Kidney tubule cell (primary cell): ENCODE measurements around the gene SLC38A10.
"Not testable (repeated sequence)": the region's sequence is repeated elsewhere in the genome, so short reads cannot be mapped to it uniquely, and the experiment has no call there.

ENCODE experiments used
- DNase-seq: peaks from one replicate; pipeline ENCODE4 v3.0.0-alpha.2; 2018; ENCODE audit warnings: low spot score

SLC38A10 gene

DNA sequence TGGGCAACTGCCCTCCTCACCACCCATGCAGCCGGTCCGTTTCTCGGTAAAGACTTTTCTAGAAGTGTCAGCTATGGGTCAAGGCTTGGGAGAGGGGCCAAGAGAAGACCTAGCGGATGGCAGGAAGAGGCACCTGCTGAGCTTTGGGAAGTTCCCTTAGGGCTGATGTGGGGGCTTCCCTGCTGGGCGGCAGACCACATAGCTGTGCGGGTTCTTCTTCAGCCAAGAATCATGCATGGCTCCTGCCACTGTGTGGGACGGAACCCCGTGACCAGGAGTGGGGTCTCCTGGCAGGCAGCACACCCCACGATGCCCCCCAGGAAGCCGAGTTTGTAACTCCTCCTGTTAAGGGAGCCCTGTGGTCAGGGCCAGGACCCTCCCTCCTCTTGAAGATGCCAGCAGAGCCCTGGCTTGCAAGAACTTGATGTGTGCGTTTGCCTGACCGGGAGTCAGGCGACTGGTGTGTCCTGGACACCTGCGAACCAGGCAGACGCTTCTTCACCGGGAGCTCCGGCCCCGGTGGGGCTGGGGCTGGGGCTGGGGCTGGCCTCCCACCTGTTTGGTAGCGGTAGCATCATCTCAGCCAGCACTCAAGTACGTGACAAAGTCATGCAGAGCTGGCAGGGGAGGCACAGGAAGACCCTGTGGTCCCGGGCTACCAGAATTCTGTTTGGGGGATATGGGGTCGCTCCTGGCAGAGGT, 17.7 kb upstream of the SLC38A10 start:
- DNase-seq = no peak

DNA sequence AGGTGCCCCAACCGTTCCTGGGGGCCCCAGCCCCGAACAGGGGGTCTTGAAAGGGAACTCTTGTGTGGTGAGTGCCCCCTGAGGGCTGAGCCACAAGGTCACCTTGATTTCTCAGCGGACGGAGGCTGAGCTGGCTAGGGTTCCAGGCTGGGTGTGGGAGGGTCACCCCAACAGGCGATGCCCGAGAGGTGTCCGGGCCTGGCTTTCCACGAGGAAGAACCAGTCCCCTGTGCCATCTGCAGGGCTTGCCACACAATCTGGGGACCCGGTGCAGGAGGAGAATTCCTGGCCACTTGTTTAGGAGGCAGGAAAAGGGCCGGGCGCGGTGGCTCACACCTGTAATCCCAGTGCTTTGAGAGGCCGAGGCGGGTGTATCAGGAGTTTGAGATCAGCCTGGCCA, 16.8 kb upstream of the SLC38A10 start:
- DNase-seq = no peak

DNA sequence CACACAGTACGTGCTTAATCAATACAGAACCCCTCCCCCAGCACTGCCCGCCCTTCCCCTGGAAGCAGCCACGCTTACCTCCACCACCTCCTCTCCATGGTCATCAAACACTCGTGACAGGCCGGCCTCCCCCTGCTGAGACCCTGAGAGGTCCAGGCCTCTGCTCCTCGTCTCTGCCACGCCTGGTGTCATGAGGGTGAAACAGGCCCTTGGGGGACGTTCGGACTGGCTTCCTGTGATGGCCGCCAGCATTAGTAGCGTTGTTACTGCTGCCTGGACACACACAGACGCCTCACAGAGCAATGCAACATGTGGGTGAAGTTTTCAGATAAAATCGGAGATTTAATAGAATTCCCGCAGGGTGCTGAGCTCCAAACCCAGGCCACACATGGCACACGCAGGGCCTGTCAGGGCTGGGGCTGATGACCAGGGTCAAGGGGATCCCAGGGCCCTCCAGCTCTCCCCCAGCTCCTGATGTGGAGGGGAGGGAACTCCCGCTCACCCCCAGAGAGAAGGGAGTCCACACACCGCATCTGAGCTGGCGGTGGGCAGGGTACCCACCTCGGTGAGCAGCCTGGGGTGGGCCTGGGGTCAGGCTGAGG, 15.9 kb upstream of the SLC38A10 start:
- DNase-seq = no peak

DNA sequence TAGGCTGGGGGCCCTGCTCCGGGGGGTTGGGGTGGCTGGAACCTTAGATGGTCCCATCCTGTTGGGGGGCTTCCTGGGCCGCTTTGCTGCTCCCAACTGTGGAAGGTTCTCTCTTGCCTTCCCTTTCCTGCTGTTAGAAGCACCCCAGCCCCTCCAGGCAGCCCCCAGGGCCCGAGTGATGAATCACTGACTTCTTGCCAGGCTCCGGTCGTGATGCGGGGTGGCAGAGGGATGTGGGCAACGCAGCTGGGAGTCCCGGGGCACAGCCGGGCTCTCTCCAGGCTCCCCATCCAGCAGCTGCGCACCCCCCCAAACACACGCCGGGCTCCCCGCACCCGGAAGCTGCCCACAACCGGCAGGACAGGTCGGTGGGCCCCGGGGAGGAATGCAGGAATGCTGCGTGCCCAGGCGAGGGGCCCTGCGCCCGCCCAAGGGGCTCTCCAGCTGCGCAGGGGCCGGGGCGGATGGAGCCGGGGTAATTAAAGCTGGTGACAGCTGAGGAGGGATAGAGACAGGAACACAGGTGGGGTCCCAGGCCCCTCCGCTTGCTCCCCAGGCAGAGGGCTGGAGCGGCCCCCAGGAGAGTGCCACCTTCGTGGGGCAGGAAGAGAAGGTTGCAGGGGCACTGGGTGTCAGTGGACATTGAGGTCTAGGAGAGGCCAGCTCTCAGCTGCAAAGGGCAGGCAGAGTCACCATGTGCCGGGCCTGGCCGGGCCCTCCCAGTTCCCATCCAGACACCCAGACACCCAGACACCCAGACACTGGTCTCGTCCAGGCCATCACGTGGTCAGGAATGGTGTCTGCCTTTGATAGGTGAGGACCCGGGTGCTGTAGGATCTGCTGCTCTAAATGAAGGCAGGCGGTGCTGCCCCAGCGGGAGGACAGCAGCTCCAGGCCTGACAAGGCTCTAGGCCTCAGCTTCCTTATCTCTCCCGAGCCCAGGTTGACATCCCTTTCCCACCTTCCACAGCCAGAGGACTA, 15.0 kb upstream of the SLC38A10 start:
- no peak for DNase-seq

DNA sequence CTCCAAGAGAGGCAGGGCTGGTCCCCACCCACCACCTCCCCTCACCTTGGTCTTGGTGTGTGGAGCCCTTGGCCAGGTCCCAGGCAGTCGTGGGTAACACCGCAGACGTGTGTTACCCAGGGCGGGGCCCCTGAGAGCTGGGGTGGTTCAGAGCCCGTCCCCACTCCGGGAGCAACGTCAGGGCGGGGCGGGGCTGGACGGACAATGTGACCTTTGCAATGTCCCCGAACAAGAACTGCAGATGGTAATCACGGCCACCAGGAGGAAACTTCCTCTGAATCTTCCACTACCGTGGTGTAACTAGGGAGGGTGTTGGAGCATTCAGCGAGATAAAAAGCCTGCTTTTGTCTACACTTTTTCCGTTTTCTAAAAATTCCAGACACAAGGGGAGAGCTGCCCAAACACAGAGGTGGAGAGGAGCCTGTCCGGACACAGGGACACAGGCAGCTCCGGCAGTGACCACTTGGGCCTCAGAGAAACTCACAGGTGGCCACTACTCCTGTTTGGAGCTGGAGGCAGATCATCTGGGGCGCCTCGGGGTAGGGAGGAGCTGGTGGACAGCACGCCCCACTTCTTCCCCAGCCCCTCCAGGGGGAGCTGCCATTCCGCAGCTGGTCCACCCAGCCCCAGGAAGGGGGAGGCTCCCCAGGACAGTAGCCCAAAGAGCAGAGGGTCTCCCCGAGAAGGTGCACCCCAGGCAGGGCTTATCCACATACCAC, 14.2 kb upstream of the SLC38A10 start:
- DNase-seq = peak; percentile 74

DNA sequence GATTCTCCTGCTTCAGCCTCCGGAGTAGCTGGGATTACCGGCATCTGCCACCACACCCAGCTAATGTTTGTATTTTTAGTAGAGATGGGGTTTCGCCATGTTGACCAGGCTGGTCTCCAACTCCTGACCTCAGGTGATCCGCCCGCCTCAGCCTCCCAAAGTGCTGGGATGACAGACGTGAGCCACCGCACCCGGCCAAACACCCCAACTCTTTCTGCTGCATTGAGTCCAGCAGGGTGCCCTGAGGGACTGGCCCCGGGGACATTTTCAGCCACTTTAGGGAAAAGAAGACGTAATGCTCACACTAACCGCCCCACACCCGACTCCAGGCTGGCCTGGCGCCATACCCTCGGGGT, 13.7 kb upstream of the SLC38A10 start:
- DNase-seq = not testable (repeated sequence)

DNA sequence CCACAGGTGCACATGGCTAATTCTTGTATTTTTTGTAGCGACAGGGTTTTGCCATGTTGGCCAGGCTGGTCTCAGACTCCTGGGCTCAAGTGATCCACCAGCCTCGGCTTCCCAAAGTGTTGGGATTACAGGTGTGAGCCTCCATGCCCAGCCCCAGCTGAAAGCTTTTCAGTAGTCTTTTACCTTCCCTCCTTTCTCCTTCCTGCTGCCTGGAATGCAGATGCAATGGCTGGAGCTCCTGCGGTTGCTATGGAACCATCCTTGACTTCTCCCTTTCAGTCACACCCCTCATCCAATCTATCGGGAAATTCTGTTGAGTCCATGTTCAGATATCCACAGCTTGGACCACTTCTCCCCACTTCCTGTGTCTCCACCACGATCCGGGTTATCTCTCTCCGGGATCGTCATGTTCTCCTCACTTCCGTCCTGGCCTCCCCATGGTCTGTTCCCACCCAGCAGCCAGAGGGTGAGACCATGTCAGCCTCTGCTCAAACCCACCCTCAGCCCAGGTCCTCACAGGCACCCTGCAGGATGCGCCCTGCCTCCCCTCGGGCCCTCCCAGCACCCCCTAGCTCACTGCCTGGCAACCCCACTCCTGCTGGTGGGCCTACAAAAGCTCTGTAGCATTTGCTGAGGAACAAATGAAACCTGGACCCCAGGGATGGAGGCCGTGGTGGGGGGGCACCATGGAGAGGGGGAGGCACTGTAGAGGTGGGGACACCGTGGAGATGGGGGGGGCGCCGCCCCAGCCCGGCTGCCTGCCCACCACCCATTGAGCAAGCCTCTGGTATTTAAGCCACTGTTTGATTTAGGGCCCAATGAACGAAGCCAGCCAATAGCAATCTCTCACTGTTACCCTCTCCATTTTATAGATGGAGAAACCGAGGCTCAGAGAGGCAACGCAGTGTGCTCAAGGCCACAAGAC, 12.8 kb upstream of the SLC38A10 start:
- DNase-seq = no peak

DNA sequence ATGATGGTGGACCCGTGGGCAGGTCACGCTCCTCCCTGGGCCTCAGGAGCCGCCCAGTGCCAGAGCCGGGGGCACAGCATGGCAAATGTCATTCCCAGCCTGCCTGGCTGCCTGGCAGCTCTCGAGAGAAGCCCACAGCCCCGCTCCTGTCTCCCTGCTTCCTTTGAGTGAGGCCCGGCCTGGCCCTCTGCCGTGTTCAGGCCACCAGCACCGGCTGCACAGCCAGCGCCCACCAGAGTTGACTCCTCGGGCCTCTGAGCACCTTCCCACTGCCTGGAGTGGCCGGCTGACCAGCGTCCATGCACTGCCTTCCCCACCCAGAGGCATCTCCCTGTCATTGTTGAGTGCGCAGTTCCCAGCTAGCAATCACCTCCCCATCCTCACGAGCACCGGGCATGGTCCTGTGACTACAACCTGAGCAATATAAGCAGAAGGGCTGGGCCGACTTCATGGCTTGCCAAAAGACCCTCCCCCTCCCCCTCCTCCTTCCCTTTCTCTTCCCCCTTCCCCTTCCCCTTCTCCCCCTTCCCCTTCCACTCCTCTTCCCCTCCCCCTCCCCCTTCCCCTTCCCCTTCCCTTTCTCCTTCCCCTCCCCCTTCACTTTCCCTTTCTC, 11.9 kb upstream of the SLC38A10 start:
- DNase-seq = no peak

DNA sequence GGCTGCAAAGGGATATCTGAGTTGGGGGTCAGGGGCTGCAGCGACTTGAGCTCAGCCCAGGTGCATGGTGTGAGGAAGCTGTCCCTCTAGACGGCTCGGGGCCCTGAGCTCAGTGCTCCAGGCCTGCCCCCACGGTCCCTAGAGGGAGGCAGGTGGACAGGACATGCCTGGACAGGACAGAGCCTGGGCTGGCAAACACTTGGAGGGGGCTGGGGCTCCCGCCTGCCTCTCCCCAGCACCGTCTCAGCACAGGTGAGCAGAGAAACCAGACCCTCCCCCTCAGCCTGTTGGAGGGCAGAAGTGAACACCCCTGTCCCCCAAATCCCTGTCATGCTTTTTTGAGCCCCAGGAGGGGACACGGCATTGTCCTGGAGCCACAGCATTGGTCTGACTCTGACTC, 11.4 kb upstream of the SLC38A10 start:
- DNase-seq = no peak

DNA sequence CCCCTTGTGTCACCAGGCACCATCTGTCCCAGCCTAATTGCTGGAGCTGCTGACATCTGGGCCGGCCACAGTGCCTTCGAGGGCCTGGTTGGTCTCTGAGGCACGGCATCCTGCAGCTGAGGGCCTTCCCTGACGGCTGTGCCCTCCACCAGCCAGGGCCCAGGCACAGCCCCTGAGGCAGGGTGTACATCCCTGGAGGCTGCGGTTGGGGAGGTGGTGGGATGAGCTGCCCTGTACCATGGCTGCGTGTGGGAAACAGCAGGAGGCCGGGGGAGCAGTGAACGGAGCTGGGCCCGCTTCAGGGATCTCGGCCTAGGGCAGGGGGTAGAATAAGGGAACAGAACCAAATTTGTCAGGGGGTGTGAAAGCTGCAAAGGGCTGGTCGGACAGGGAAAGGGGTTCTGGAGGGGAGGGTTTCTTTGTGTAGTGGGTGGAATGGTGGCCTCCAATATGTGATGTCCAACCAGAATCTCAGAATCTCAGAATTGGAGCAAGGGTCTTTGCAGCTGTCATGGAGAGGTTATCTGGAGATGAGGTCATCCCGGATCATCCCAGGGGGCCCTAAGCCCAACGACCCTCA, 10.0 kb upstream of the SLC38A10 start:
- DNase-seq = no peak

DNA sequence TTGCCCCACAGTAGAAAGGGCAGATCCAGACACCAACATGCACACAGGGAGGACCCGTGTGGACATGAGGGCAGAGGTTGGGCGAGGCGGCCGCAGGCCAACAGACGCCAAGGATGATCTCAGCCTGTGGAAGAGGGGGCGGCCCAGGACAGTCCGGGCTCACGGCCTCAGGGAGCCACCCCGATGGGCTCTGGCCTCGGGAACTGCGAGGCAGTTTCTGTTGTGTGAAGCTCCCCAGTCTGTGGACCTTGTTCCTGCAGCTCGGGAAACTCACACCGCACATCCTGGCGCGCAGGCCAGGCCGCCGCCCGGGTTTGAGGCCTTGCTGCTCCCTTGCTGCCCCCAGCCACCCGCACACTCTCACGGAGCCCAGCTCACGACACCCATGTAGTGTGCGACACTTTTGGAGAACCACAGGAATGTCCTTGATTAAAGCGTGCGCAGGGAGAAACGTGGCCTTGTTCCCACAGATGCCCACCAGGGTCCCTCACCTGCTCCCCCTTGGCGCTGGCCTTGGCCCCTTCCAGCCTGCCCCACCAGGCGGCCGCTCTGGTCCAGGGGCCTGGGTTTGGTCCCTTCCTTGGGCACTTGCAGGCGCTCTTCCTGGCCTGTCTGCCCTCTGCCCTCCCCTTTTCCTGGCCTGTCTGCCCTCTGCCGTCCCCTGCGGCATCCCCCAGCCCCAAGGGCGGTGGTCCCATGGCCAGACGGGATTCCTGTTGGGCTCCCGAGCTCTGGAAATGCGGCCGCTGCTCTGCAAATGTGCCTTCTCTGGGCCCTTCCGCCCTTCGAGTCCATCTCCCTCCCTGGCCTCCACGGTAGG, 9.3 kb upstream of the SLC38A10 start:
- no peak for DNase-seq

DNA sequence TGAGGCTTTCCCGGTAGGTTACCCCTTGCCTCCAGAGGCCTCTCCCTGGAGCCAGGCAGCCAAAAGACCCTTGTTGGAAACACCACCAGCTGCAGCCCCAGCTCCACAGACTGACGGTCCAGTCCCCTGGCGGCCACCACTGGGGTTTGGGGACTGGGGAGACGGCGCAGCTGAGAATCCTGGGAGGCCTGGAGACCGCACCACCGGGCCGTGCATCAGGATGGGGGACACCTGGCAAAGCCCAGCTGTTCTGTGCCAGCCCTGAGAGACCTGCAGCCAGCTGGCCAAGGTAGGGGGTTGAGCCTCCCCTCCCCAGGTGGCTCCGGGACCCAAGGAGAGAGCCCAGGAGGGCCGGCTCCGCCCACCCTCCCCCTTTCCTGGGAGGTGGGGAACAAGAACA, 8.3 kb upstream of the SLC38A10 start:
- no peak for DNase-seq

DNA sequence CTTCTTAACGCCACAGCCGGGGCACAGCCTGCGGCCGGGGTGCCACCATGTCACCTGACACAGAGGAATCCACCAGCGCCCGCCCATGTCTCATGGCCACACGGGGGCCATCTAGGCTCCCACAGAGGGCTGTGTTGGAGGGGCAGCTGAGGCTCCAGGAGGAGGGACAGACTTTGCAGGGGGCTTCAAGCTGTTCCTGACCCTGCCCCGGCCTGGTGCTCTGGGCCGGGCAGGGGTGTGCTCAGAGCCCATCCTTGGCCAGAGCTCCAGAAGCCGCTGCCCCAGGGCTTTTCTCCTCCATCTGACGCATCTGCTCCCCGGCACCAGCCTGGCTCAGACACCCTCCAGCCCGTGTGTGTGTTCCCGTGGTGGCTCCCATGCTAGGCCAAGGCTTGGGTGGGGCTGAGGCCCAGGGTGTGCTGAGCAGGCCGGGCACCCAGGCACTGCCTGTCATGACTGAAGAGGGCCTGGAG, 7.8 kb upstream of the SLC38A10 start:
- DNase-seq = no peak

DNA sequence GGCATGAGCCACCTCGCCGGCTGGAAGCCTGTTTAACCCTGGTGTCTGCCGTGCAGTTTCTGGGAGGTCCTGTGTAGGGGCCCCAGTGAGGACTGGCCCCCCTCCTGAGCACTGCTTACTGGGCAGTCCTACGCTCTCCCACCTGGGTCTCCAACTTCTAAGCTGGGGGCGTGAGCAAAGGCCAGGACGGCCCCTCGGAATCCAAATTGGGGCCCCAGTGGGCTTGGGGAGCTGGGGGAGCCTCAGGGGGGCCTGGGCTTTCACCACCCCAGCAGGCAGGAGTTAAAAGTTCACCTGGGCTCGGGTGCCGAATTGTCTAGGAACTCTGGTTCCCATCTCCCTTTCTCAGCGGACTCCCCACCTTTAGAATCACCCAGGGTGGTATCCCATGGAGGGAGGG, 7.2 kb upstream of the SLC38A10 start:
- no peak for DNase-seq

DNA sequence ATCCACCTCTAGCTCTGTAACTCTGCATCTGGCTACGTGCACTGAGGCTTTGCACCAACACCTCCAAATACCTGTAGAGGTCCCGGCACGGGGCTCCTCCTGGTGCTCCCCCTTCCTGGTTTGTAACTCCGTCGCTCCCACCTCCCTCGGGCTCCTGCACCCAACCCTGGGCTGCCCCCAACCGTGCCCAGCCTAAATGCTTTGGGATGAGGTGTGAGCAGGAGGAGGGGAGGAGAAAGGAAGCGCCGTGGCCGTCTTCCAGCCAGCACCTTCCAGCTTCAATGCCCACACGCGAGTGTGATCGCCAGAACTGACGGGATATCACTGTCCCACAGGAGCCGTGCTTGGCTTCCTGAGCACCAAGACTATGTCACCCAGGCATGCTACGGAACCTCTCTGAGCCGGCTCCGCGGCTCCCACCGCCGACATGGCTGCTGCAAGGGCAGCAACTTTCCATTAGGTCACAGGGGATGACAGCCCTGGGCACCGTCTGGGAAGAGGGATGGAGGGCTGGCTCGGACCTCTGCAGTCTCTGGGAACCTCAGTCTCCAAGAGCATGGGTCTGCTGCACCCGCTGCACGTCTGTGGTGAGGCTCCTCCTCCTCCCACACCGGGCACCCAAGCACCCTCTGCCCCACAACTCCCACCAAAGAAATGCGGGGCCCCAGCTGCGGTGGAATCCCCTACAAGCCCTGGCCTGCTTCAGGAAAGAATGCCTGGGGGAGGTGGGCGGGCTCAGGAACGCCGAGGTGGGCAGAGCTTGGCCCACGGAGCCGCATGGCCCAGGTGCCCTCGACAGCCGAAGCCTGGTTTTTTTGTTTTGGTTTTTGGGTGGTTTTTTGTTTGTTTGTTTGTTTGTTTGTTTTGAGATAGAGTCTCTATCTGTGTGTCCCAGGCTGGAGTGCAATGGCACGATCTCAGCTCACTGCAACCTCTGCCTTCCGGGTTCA, 6.4 kb upstream of the SLC38A10 start:
- no peak for DNase-seq

DNA sequence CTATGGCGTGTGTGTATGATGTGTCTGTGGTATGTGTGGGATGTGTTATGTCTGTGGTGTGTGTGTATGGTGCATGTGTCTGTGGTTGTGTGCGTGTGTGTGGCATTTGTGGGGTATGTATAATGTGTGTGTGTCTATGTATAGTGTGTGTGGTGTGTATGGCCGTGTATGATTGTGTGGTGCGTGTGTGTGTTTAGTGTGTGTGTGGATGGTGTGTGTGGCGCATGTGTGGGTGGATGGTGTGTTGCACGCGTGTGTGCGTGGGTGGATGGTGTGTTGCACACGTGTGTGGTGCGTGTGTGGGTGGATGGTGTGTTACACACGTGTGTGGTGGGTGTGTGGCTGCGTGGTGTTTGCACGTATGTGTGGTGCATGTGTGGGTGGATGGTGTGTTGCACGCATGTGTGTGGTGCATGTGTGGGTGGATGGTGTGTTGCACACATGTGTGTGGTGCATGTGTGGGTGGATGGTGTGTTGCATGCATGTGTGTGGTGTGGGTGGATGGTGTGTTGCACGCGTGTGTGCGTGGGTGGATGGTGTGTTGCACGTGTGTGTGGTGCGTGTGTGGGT, 5.6 kb upstream of the SLC38A10 start:
- no peak for DNase-seq

DNA sequence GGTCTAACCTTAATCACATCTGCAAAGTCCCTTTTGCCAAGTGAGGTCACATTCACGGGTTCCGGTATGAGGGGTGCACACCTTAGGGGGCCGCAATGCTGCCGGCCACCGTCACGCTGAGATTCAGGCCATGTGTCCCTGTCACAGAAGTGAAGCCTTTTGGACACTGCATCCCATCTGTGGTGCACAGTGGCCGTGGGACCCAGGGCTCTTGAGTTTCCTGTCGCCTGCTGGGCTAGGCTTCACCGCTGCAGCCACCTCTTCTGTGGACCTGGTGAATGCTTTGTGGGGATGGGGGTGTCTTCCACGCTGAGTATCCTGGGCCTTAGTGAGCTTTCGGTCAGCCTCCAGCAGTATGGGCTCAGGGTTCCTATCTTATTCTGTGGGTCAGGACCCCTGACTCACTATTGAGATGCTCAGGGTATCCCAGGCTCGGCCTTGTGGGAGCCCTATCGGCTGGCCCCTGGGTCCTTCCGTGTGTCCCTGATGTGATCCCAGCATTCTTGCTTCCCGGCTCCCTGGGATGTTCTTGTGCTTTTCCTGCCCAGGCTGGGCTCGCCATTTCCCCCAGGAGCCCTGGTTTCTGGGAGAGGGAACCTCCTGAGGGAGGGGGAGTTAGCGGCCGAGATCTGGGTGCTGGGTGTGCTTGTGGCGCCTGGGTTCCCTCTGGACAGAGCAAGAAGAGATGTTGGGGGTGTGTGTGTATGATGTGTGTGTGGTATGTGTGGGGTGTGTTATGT, 4.9 kb upstream of the SLC38A10 start:
- DNase-seq = no peak
